ENCODE measurements around the gene AADACL3. TPM values are rescaled to one million over a fixed set of nuclear protein-coding genes. Genes with fewer than 3 reads are reported as not detected.

The AADACL3 gene
- polyA plus RNA-seq, 1 of the 3 experiments (the other 2 are of a cell fraction), result not detected

- no peak for TF ChIP-seq USF2 (IDR thresholded peaks at IDR 0.05; ENCODE audit: borderline replicate concordance, low read depth, low read length)
- TF ChIP-seq, protein P1, sequence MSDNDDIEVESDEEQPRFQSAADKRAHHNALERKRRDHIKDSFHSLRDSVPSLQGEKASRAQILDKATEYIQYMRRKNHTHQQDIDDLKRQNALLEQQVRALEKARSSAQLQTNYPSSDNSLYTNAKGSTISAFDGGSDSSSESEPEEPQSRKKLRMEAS (IDR thresholded peaks at IDR 0.05; ENCODE audit: low read depth), result no peak
- no peak for TF ChIP-seq MEF2A (IDR thresholded peaks at IDR 0.05; ENCODE audit: borderline replicate concordance, low read depth)
- TF ChIP-seq CHD2 (IDR thresholded peaks at IDR 0.05; ENCODE audit: low read length, partially characterized antibody), result no peak
- TF ChIP-seq, protein P2, sequence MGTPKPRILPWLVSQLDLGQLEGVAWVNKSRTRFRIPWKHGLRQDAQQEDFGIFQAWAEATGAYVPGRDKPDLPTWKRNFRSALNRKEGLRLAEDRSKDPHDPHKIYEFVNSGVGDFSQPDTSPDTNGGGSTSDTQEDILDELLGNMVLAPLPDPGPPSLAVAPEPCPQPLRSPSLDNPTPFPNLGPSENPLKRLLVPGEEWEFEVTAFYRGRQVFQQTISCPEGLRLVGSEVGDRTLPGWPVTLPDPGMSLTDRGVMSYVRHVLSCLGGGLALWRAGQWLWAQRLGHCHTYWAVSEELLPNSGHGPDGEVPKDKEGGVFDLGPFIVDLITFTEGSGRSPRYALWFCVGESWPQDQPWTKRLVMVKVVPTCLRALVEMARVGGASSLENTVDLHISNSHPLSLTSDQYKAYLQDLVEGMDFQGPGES (IDR thresholded peaks at IDR 0.05; ENCODE audit: low read depth, low read length), result no peak
Measured at GRCh38 chr1:12690156-12690555, 25.8 kb upstream of the AADACL3 start (continued).

DNA sequence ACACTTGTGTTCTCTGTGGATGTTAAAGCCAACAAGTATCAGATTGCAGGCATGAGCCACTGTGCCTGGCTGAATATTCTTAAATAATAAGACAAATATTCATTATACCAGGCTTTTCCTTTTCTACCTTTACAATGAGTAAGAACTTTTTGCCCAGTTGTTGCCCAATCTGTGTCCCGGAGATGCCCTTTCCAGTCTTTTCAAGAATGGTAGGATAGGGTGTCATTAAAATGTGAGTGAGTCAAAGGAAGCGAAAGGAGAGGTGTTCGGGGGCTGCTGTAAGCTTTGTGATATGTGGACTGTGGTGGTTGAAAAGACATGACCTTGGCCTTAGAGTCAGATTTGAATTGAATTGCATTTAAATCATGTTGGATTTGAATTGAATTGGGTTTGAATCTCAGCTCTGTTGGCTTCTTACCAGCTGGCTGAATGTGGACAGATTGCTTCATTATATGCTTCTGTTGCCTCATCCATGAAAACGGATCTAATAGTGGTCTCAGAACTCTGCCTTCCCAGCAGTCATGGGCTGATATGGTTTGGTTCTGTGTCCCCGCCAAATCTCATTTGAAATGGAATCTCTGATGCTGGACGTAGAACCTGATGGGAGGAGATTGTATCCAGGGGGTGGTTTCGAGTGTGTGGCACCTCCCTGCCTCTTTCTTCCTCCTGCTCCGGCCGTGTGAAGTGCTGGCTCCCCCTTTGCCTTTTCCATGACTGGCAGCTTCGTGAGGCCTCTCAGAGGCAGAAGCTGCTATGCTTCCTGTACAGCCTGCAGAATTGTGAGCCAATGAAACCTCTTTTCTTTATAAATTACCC, 22.7 kb upstream of the AADACL3 start:
- 20% methylated on average over 7 of the region's 10 CpGs for WGBS (ENCODE audit: low lambda C conversion rate)
- CTCF ChIA-PET, result no interaction called here

More for the DNA sequence above, 22.7 kb upstream of the AADACL3 start:
- DNase-seq, result no peak
- H3K4me3 ChIP-seq (ENCODE audit: low read depth in 2 of 2, low read length in 1 of 2), result no peak overlapping the region
- no peaks in the 10 kb centered on the region for H3K4me1 ChIP-seq (ENCODE audit: control insufficient read depth in 1 of 2, insufficient read depth in 2 of 2, low read depth in 1 of 2, low read length in 1 of 2)
- no peaks in the 10 kb centered on the region for H3K36me3 ChIP-seq (replicated peaks in 1 of 2; ENCODE audit: control insufficient read depth in 1 of 2, insufficient read depth in 2 of 2, low read length in 1 of 2)
- H3K27ac ChIP-seq (ENCODE audit: low read depth in 2 of 2, low read length in 1 of 2), result no peak overlapping the region
- H2AFZ ChIP-seq (ENCODE audit: low read depth), result no peak overlapping the region
- no peaks in the 10 kb centered on the region for H3K79me2 ChIP-seq (ENCODE audit: insufficient read depth)
- TF ChIP-seq GABPA (IDR thresholded peaks at IDR 0.05; ENCODE audit: low read depth) (no peak), ZBTB33 (IDR thresholded peaks at IDR 0.05; ENCODE audit: borderline replicate concordance, low read depth) (no peak), USF1 (IDR thresholded peaks at IDR 0.05; ENCODE audit: borderline replicate concordance, low read depth) (no peak), GATA2 (CRISPR knock-in tag; IDR thresholded peaks at IDR 0.05) (no peak), TCF12 (IDR thresholded peaks at IDR 0.05) (no peak), CHD2 (IDR thresholded peaks at IDR 0.05; ENCODE audit: low read length, partially characterized antibody) (no peak), NFIC (IDR thresholded peaks at IDR 0.05; ENCODE audit: borderline replicate concordance) (no peak), YY1 (IDR thresholded peaks at IDR 0.05; ENCODE audit: low read depth) (no peak), RXRA (IDR thresholded peaks at IDR 0.05; ENCODE audit: borderline replicate concordance, low read depth) (no peak), RCOR1 (IDR thresholded peaks at IDR 0.05; ENCODE audit: low read length) (no peak)
- TF ChIP-seq, protein P2 (IDR thresholded peaks at IDR 0.05; ENCODE audit: low read depth, low read length), result no peak
- H3K27me3 ChIP-seq (ENCODE audit: insufficient read depth), result no peaks in the 10 kb centered on the region; the same call in 1 of the 2 replicates
- POLR2A ChIA-PET, result no interaction called here
- no peaks in the 10 kb centered on the region for H3K9me2 ChIP-seq
- H3K4me2 ChIP-seq, result no peak overlapping the region
- H3K9ac ChIP-seq, result no peak overlapping the region
- H3K9me3 ChIP-seq, result no peaks in the 10 kb centered on the region
- no peaks in the 10 kb centered on the region for H4K20me1 ChIP-seq (ENCODE audit: insufficient read depth)
- no peaks in the 10 kb centered on the region for H3F3A ChIP-seq (replicated peaks; ENCODE audit: insufficient read depth)

Measured in SK-N-SH (cell line).